K562 (cell line): ENCODE data around the gene GLRA3.

ENCODE experiments used
- CTCF ChIP-seq, 3 experiments: IDR thresholded peaks in 2 of 3; conservative IDR thresholded peaks in 1 of 3; 2 replicates each; pipeline ENCODE4 v1.5.1; 2011 to 2012; ENCODE audit warnings: low read length in 3 of 3, mild to moderate bottlenecking in 3 of 3, control low read depth in 2 of 3, improper control_type of control experiment in 1 of 3, inconsistent platforms in 1 of 3, low read depth in 1 of 3, mixed read lengths in 1 of 3, moderate library complexity in 1 of 3; ENCODE audit not compliant: insufficient read depth in 2 of 3
- REST ChIP-seq, 2 experiments: fragments of 450-650 bp; formaldehyde crosslinking in 1 of 2; IDR thresholded peaks; 2 replicates each; pipeline versions ENCODE4 v1.4.0 to v1.6.1; 2014 to 2020; ENCODE audit warnings: mild to moderate bottlenecking in 2 of 2, borderline replicate concordance in 1 of 2, low read depth in 1 of 2
- ZBTB33 ChIP-seq: sonication (generic); formaldehyde crosslinking; IDR thresholded peaks from 2 replicates; pipeline ENCODE4 v1.8.1; 2023; ENCODE audit warnings: mild to moderate bottlenecking, missing genetic modification reagents
- ZFP1 ChIP-seq: fragments of 450-650 bp; formaldehyde crosslinking; IDR thresholded peaks from 2 replicates; pipeline ENCODE4 v1.4.0; 2020; ENCODE audit warnings: mild to moderate bottlenecking, mixed read lengths
- ZNF830 ChIP-seq: fragments of 250-450 bp; sonication (Bioruptor Pico); IDR thresholded peaks from 2 replicates; pipeline ENCODE4 v1.5.0; 2021; ENCODE audit warnings: mild to moderate bottlenecking

- TF ChIP-seq CTCF (IDR thresholded peaks at IDR 0.05 in 2 of 3, conservative IDR thresholded peaks at IDR 0.05 in 1 of 3; ENCODE audit: insufficient read depth in 2 of 3, low read depth in 1 of 3, low read length in 3 of 3), result no peak
- no peak for TF ChIP-seq ZBTB33 (CRISPR knock-in tag)
- TF ChIP-seq REST (IDR thresholded peaks at IDR 0.05; ENCODE audit: borderline replicate concordance), result no peak
- no peak for TF ChIP-seq REST (CRISPR knock-in tag; IDR thresholded peaks at IDR 0.05; ENCODE audit: low read depth)
- no peak for TF ChIP-seq ZNF830 (CRISPR knock-in tag)
- TF ChIP-seq ZFP1 (CRISPR knock-in tag), result no peak
Measured at GRCh38 chr4:174689618-174690017, 139.4 kb downstream of the GLRA3 start.
